Measurements from ENCODE around the gene CRYGB. TPM values are rescaled to one million over a fixed set of nuclear protein-coding genes. Genes with fewer than 3 reads are reported as not detected.

The CRYGB gene
- total and polyA plus RNA-seq, 2 of the 13 experiments (the other 11 are each of a cell fraction or from before 2014, with no cell fraction given): not detected

DNA sequence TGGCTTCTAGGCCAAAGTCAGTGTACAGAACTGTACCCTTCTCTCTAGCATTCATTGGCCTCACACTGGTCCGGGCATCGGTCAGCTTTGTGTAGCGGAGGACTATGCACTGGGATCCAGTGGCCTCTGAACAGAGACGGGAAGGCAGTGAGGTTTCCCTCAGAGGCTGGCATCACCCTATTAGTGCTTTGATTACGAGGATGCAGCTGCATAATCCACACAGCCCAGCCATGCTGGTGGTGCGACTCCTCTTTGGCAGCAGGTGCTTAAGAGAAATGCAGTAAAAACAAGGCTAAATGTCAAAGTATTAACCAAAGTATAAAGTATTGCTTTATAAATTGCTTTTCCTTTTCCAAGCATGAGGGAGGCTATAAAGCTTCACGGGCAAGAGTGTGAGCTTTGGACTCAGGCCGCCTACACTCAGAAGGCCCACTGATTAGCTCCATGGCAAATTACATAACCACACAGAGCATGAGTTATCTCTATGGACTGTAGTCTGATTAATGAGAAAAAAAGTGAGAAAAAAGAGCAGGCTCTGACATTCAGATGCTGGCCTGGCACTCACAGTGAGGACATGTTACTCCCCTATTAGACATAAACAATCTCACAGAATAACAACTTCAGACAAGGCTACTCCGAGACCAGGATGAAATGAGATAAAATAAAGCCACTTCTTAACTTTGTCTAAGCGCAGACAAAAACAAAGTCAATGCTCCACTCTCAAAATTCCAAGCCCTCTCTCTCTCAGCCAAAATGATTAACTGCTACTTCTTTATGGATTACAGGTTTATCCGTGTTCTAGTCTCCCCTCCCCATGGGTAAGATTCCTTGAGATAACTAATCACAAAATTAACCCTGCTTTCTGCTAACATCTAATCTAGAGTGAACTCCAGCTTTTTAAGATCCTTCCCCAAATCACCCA is 9.9 kb downstream of the CRYGB start (continued):
- TF ChIP-seq, protein P1, sequence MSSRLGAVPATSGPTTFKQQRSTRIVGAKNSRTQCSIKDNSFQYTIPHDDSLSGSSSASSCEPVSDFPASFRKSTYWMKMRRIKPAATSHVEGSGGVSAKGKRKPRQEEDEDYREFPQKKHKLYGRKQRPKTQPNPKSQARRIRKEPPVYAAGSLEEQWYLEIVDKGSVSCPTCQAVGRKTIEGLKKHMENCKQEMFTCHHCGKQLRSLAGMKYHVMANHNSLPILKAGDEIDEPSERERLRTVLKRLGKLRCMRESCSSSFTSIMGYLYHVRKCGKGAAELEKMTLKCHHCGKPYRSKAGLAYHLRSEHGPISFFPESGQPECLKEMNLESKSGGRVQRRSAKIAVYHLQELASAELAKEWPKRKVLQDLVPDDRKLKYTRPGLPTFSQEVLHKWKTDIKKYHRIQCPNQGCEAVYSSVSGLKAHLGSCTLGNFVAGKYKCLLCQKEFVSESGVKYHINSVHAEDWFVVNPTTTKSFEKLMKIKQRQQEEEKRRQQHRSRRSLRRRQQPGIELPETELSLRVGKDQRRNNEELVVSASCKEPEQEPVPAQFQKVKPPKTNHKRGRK (CRISPR knock-in tag; IDR thresholded peaks at IDR 0.05): no peak
- TF ChIP-seq ZNF775 (CRISPR knock-in tag; IDR thresholded peaks at IDR 0.05; ENCODE audit: borderline replicate concordance) (no peak), NCOA2 (CRISPR knock-in tag; IDR thresholded peaks at IDR 0.05) (peak; percentile 29; the same call in 1 of the 2 replicates), ZNF230 (CRISPR knock-in tag; IDR thresholded peaks at IDR 0.05) (no peak), TBL1XR1 (IDR thresholded peaks at IDR 0.05; ENCODE audit: borderline replicate concordance, low read length, partially characterized antibody) (no peak), ZNF569 (CRISPR knock-in tag; IDR thresholded peaks at IDR 0.05; ENCODE audit: borderline replicate concordance) (no peak), ZFP41 (CRISPR knock-in tag; IDR thresholded peaks at IDR 0.05; ENCODE audit: borderline replicate concordance) (no peak), THAP11 (CRISPR knock-in tag; IDR thresholded peaks at IDR 0.05) (peak; percentile 50; the same call in 1 of the 2 replicates), HNRNPH1 (optimal IDR thresholded peaks at IDR 0.05; ENCODE audit: low read depth, low read length) (no peak), ZNF138 (CRISPR knock-in tag; IDR thresholded peaks at IDR 0.05; ENCODE audit: low read depth) (no peak), WIZ (CRISPR knock-in tag; IDR thresholded peaks at IDR 0.05) (peak; percentile 78; the same call in 1 of the 2 replicates), ZSCAN20 (CRISPR knock-in tag; IDR thresholded peaks at IDR 0.05; ENCODE audit: borderline replicate concordance) (no peak), ZNF747 (CRISPR knock-in tag; IDR thresholded peaks at IDR 0.05; ENCODE audit: borderline replicate concordance) (no peak), ZNF790 (CRISPR knock-in tag; IDR thresholded peaks at IDR 0.05; ENCODE audit: borderline replicate concordance) (no peak), PPARG (CRISPR knock-in tag; conservative IDR thresholded peaks at IDR 0.05) (no peak; the same call in 1 of the 2 replicates), HNRNPL (IDR thresholded peaks at IDR 0.05; ENCODE audit: low read depth, low read length) (no peak), KAT8 (CRISPR knock-in tag; IDR thresholded peaks at IDR 0.05) (peak; percentile 84)
- TF ChIP-seq, protein P2, sequence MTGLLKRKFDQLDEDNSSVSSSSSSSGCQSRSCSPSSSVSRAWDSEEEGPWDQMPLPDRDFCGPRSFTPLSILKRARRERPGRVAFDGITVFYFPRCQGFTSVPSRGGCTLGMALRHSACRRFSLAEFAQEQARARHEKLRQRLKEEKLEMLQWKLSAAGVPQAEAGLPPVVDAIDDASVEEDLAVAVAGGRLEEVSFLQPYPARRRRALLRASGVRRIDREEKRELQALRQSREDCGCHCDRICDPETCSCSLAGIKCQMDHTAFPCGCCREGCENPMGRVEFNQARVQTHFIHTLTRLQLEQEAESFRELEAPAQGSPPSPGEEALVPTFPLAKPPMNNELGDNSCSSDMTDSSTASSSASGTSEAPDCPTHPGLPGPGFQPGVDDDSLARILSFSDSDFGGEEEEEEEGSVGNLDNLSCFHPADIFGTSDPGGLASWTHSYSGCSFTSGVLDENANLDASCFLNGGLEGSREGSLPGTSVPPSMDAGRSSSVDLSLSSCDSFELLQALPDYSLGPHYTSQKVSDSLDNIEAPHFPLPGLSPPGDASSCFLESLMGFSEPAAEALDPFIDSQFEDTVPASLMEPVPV (CRISPR knock-in tag; IDR thresholded peaks at IDR 0.05): 0 out of 2 replicates have a peak, but pooled peaks have one; percentile 40
- TF ChIP-seq, protein P3, sequence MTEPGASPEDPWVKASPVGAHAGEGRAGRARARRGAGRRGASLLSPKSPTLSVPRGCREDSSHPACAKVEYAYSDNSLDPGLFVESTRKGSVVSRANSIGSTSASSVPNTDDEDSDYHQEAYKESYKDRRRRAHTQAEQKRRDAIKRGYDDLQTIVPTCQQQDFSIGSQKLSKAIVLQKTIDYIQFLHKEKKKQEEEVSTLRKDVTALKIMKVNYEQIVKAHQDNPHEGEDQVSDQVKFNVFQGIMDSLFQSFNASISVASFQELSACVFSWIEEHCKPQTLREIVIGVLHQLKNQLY (CRISPR knock-in tag; IDR thresholded peaks at IDR 0.05): peak; percentile 71; the same call in 1 of the 2 replicates
- TF ChIP-seq, protein P4, sequence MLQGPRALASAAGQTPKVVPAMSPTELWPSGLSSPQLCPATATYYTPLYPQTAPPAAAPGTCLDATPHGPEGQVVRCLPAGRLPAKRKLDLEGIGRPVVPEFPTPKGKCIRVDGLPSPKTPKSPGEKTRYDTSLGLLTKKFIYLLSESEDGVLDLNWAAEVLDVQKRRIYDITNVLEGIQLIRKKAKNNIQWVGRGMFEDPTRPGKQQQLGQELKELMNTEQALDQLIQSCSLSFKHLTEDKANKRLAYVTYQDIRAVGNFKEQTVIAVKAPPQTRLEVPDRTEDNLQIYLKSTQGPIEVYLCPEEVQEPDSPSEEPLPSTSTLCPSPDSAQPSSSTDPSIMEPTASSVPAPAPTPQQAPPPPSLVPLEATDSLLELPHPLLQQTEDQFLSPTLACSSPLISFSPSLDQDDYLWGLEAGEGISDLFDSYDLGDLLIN (CRISPR knock-in tag; IDR thresholded peaks at IDR 0.05; ENCODE audit: borderline replicate concordance): no peak
- TF ChIP-seq, protein P5, sequence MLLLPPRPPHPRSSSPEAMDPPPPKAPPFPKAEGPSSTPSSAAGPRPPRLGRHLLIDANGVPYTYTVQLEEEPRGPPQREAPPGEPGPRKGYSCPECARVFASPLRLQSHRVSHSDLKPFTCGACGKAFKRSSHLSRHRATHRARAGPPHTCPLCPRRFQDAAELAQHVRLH (CRISPR knock-in tag; IDR thresholded peaks at IDR 0.05; ENCODE audit: borderline replicate concordance, low read depth): no peak; the same call in 1 of the 2 replicates
- TF ChIP-seq, protein P6, sequence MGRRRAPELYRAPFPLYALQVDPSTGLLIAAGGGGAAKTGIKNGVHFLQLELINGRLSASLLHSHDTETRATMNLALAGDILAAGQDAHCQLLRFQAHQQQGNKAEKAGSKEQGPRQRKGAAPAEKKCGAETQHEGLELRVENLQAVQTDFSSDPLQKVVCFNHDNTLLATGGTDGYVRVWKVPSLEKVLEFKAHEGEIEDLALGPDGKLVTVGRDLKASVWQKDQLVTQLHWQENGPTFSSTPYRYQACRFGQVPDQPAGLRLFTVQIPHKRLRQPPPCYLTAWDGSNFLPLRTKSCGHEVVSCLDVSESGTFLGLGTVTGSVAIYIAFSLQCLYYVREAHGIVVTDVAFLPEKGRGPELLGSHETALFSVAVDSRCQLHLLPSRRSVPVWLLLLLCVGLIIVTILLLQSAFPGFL (CRISPR knock-in tag; IDR thresholded peaks at IDR 0.05): no peak

Data from HepG2 (cell line).